HepG2 (cell line): Measurements from ENCODE around the gene ELAC2. TPM values are rescaled to one million over a fixed set of nuclear protein-coding genes. Genes with fewer than 3 reads are reported as not detected.

ENCODE experiments used
- CCAR2 ChIP-seq: fragments of 200-400 bp; formaldehyde crosslinking; optimal IDR thresholded peaks from 2 replicates; pipeline ENCODE3; 2018; ENCODE audit warnings: low read depth, mild to moderate bottlenecking, low read length, moderate library complexity
- DMAP1 ChIP-seq: IDR thresholded peaks from 2 replicates; pipeline ENCODE4 v1.6.1; 2016
- DNMT1 ChIP-seq: sonication (generic); formaldehyde crosslinking; IDR thresholded peaks from 2 replicates; pipeline ENCODE4 v1.5.1; 2020; ENCODE audit warnings: mild to moderate bottlenecking, missing genetic modification reagents
- DR1 ChIP-seq: sonication (generic); formaldehyde crosslinking; IDR thresholded peaks from 2 replicates; pipeline ENCODE4 v1.8.0; 2021; ENCODE audit warnings: mild to moderate bottlenecking, missing genetic modification reagents, inconsistent platforms
- FIP1L1 ChIP-seq: fragments of 200-400 bp; formaldehyde crosslinking; IDR thresholded peaks from 2 replicates; pipeline ENCODE4 v1.6.1; 2018; ENCODE audit warnings: low read depth, mild to moderate bottlenecking, low read length, moderate library complexity, borderline replicate concordance; ENCODE audit not compliant: insufficient read depth
- GABPA ChIP-seq, 2 experiments: IDR thresholded peaks; 2 replicates each; pipeline ENCODE4 v1.6.1; 2011 to 2016; ENCODE audit warnings: low read depth in 2 of 2, low read length in 1 of 2, missing biosample characterization in 1 of 2, missing genetic modification characterization in 1 of 2
- ISL2 ChIP-seq: sonication (generic); formaldehyde crosslinking; IDR thresholded peaks from 2 replicates; pipeline ENCODE4 v1.5.0; 2020; ENCODE audit warnings: missing genetic modification reagents
- KDM1A ChIP-seq: IDR thresholded peaks from 2 replicates; pipeline ENCODE4 v1.6.1; 2016; ENCODE audit warnings: missing compliant biosample characterization
- KLF12 ChIP-seq: sonication (generic); formaldehyde crosslinking; IDR thresholded peaks from 2 replicates; pipeline ENCODE4 v1.4.0; 2020; ENCODE audit warnings: missing genetic modification reagents, borderline replicate concordance
- POGZ ChIP-seq: sonication (generic); formaldehyde crosslinking; IDR thresholded peaks from 2 replicates; pipeline ENCODE4 v1.4.0; 2020; ENCODE audit warnings: mild to moderate bottlenecking, missing genetic modification reagents
- REPIN1 ChIP-seq: sonication (generic); formaldehyde crosslinking; IDR thresholded peaks from 2 replicates; pipeline ENCODE4 v1.8.0; 2022; ENCODE audit warnings: missing genetic modification reagents, low read depth, mild to moderate bottlenecking, borderline replicate concordance
- ZFP82 ChIP-seq: sonication (generic); formaldehyde crosslinking; IDR thresholded peaks from 2 replicates; pipeline ENCODE4 v1.5.1; 2020; ENCODE audit warnings: mild to moderate bottlenecking, missing genetic modification reagents, borderline replicate concordance
- ZFY ChIP-seq: sonication (generic); formaldehyde crosslinking; IDR thresholded peaks from 2 replicates; pipeline ENCODE4 v1.4.0; 2020; ENCODE audit warnings: missing genetic modification reagents
- ZNF343 ChIP-seq: sonication (generic); formaldehyde crosslinking; IDR thresholded peaks from 2 replicates; pipeline ENCODE4 v1.4.0; 2020; ENCODE audit warnings: mild to moderate bottlenecking, missing genetic modification reagents
- ZNF354B ChIP-seq: sonication (generic); formaldehyde crosslinking; IDR thresholded peaks from 2 replicates; pipeline ENCODE4 v1.8.0; 2022; ENCODE audit warnings: mild to moderate bottlenecking, missing genetic modification reagents
- ZNF460 ChIP-seq: sonication (generic); formaldehyde crosslinking; IDR thresholded peaks from 2 replicates; pipeline ENCODE4 v1.5.1; 2020; ENCODE audit warnings: missing genetic modification reagents, mild to moderate bottlenecking, borderline replicate concordance
- ZNF652 ChIP-seq: IDR thresholded peaks from 2 replicates; pipeline ENCODE4 v1.6.1; 2016; ENCODE audit warnings: low read depth, borderline replicate concordance
- ZSCAN30 ChIP-seq: sonication (generic); formaldehyde crosslinking; IDR thresholded peaks from 2 replicates; pipeline ENCODE4 v1.5.0; 2020; ENCODE audit warnings: mild to moderate bottlenecking, missing genetic modification reagents
- polyA plus RNA-seq, 8 experiments: library from polyadenylated mRNA; depleted of rRNA in 3 of 8; stranded (reverse) in 7 of 8; unstranded in 1 of 8; fragments of >200 nt; fragmentation: Illumina TruSeq in 4 of 8; extraction: Trizol in 4 of 8; gene quantifications; 2 replicates each; pipeline versions ENCODE4 v1.2.1 to v1.2.3, GENCODE V29; 2011 to 2016; ENCODE audit warnings: low read depth in 4 of 8, missing spikeins in 1 of 8, mixed read lengths in 1 of 8; ENCODE audit not compliant: insufficient read depth in 1 of 8
- total RNA-seq, 5 experiments: library from RNA; depleted of rRNA; stranded (reverse); fragments of >200 nt; fragmentation: Illumina TruSeq; extraction: Trizol; gene quantifications; 2 replicates each; pipeline ENCODE4 v1.2.3, GENCODE V29; 2016; ENCODE audit warnings: low read depth in 1 of 5
- TF ChIP-seq, protein P1 (sequence below): fragments of 450-650 bp; IDR thresholded peaks from 2 replicates; pipeline ENCODE4 v1.6.1; 2016
- TF ChIP-seq, protein P2 (sequence below): sonication (generic); formaldehyde crosslinking; IDR thresholded peaks from 2 replicates; pipeline ENCODE4 v1.5.1; 2020; ENCODE audit warnings: mild to moderate bottlenecking, missing genetic modification reagents, moderate library complexity
- TF ChIP-seq, protein P3 (sequence below), 2 experiments: sonication (generic) in 1 of 2; formaldehyde crosslinking in 1 of 2; IDR thresholded peaks; 2 replicates each; pipeline versions ENCODE4 v1.4.0 to v1.6.1; 2018 to 2020; ENCODE audit warnings: missing genetic modification reagents in 2 of 2, borderline replicate concordance in 1 of 2, low read depth in 1 of 2, mild to moderate bottlenecking in 1 of 2, missing biosample characterization in 1 of 2

The ELAC2 gene
- total and polyA plus RNA-seq, 2 of the 13 experiments (the other 11 are each of a cell fraction or from before 2014, with no cell fraction given): 35.6 to 50.4 TPM

DNA sequence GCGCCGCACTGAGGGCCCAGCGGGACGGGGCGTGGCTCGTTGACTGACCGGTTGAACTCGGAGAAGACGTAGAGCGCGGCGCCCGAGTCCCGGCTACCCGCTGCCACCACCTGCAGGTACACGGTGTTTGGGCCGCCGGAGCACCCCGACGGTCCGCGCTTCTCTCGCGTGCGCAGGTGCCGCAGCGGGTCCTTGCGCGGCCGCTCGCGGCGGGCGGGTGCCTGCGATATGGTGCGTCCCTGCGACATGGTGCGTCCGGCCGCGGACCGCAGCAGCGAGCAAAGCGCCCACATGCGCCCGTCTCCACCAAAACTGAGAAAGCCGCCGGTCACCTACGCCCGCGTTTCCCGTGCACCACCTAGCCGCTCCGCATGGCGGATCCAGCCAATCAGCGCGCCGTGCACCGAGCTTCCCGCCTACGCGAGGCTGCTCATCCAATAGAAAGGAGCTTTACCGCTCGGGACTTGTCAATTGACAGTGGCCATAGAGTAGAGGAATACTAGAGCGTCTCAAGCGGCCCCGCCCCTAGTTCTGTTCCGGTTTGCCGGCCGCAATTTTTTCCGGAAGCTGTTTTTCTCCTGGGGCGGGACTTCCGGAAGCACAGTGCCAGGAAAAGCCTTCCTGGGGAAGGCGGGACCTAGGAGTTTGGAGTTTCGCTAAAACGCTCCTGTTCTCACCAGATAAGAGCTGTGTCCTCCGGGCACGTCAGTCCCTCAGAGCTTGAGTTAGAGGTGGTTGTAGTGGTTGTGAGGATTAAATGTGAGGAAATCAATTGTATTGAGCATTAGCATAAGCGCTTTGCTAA is at the start of gene ELAC2 (continued):
- peak; percentile 55; the same call in 1 of the 2 replicates for TF ChIP-seq ZNF343 (CRISPR knock-in tag)
- TF ChIP-seq, protein P1, sequence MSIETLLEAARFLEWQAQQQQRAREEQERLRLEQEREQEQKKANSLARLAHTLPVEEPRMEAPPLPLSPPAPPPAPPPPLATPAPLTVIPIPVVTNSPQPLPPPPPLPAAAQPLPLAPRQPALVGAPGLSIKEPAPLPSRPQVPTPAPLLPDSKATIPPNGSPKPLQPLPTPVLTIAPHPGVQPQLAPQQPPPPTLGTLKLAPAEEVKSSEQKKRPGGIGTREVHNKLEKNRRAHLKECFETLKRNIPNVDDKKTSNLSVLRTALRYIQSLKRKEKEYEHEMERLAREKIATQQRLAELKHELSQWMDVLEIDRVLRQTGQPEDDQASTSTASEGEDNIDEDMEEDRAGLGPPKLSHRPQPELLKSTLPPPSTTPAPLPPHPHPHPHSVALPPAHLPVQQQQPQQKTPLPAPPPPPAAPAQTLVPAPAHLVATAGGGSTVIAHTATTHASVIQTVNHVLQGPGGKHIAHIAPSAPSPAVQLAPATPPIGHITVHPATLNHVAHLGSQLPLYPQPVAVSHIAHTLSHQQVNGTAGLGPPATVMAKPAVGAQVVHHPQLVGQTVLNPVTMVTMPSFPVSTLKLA: peak; percentile 72
- TF ChIP-seq, protein P2, sequence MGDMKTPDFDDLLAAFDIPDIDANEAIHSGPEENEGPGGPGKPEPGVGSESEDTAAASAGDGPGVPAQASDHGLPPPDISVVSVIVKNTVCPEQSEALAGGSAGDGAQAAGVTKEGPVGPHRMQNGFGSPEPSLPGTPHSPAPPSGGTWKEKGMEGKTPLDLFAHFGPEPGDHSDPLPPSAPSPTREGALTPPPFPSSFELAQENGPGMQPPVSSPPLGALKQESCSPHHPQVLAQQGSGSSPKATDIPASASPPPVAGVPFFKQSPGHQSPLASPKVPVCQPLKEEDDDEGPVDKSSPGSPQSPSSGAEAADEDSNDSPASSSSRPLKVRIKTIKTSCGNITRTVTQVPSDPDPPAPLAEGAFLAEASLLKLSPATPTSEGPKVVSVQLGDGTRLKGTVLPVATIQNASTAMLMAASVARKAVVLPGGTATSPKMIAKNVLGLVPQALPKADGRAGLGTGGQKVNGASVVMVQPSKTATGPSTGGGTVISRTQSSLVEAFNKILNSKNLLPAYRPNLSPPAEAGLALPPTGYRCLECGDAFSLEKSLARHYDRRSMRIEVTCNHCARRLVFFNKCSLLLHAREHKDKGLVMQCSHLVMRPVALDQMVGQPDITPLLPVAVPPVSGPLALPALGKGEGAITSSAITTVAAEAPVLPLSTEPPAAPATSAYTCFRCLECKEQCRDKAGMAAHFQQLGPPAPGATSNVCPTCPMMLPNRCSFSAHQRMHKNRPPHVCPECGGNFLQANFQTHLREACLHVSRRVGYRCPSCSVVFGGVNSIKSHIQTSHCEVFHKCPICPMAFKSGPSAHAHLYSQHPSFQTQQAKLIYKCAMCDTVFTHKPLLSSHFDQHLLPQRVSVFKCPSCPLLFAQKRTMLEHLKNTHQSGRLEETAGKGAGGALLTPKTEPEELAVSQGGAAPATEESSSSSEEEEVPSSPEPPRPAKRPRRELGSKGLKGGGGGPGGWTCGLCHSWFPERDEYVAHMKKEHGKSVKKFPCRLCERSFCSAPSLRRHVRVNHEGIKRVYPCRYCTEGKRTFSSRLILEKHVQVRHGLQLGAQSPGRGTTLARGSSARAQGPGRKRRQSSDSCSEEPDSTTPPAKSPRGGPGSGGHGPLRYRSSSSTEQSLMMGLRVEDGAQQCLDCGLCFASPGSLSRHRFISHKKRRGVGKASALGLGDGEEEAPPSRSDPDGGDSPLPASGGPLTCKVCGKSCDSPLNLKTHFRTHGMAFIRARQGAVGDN (CRISPR knock-in tag): peak; percentile 86
- TF ChIP-seq ISL2 (CRISPR knock-in tag): peak; percentile 59
- no peak for TF ChIP-seq KDM1A (CRISPR knock-in tag)
- peak; percentile 80 for TF ChIP-seq GABPA (IDR thresholded peaks at IDR 0.05; ENCODE audit: low read depth, low read length)
- TF ChIP-seq GABPA (CRISPR knock-in tag; IDR thresholded peaks at IDR 0.05; ENCODE audit: low read depth): peak; percentile 98
- TF ChIP-seq ZNF460: no peak
- TF ChIP-seq ZFY (CRISPR knock-in tag): peak; percentile 82
- 0 out of 2 replicates have a peak, but pooled peaks have one; percentile 27 for TF ChIP-seq ZFP82
- peak; percentile 85; the same call in 1 of the 2 replicates for TF ChIP-seq POGZ (CRISPR knock-in tag)
- TF ChIP-seq DNMT1 (CRISPR knock-in tag): 0 out of 2 replicates have a peak, but pooled peaks have one; percentile 47
- TF ChIP-seq CCAR2: no peak
- peak; percentile 83 for TF ChIP-seq DR1 (CRISPR knock-in tag)
- peak; percentile 60; the same call in 1 of the 2 replicates for TF ChIP-seq DMAP1 (CRISPR knock-in tag)
- TF ChIP-seq, protein P3, sequence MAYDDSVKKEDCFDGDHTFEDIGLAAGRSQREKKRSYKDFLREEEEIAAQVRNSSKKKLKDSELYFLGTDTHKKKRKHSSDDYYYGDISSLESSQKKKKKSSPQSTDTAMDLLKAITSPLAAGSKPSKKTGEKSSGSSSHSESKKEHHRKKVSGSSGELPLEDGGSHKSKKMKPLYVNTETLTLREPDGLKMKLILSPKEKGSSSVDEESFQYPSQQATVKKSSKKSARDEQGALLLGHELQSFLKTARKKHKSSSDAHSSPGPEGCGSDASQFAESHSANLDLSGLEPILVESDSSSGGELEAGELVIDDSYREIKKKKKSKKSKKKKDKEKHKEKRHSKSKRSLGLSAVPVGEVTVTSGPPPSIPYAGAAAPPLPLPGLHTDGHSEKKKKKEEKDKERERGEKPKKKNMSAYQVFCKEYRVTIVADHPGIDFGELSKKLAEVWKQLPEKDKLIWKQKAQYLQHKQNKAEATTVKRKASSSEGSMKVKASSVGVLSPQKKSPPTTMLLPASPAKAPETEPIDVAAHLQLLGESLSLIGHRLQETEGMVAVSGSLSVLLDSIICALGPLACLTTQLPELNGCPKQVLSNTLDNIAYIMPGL (CRISPR knock-in tag; IDR thresholded peaks at IDR 0.05; ENCODE audit: borderline replicate concordance in 1 of 2, low read depth in 1 of 2): peak in 1 of 2 experiments; percentile 88; a peak in 2 of 4 replicates
- TF ChIP-seq FIP1L1: no peak
- TF ChIP-seq ZSCAN30 (CRISPR knock-in tag): no peak
- peak; percentile 66; the same call in 1 of the 2 replicates for TF ChIP-seq ZNF354B (CRISPR knock-in tag)
- peak; percentile 94 for TF ChIP-seq KLF12 (CRISPR knock-in tag)
- TF ChIP-seq ZNF652: no peak; the same call in 1 of the 2 replicates
- peak; percentile 86 for TF ChIP-seq REPIN1
